Spleen (tissue), 11 donors: ENCODE results near the gene SIPA1L3. TPM values are rescaled to one million over a fixed set of nuclear protein-coding genes. Genes with fewer than 3 reads are reported as not detected.
"Not testable (repeated sequence)": the region's sequence is repeated elsewhere in the genome, so short reads cannot be mapped to it uniquely, and the experiment has no call there.

Source experiments
- DNase-seq: peaks from one replicate; pipeline ENCODE4 v3.0.0-alpha.2; 2020
- H3K27ac ChIP-seq, 8 donors: fragments of 200-600 bp; sonication (generic) in 7 of 8; 1 replicate in 4 of 8; 2 replicates in 4 of 8; pipeline versions ENCODE4 v1.5.0 to v1.8.0; 2016 to 2021; ENCODE audit warnings: inconsistent platforms in 4 of 8, mild to moderate bottlenecking in 4 of 8, moderate library complexity in 1 of 8
- H3K27me3 ChIP-seq, 7 donors: fragments of 200-600 bp; sonication (generic) in 6 of 7; replicated peaks in 1 of 7; 1 replicate in 4 of 7; 2 replicates in 3 of 7; pipeline versions ENCODE4 v1.5.0 to v1.8.0; 2016 to 2021; ENCODE audit warnings: inconsistent platforms in 3 of 7, mild to moderate bottlenecking in 1 of 7
- H3K36me3 ChIP-seq, 6 donors: fragments of 200-600 bp; sonication (generic) in 5 of 6; 1 replicate in 4 of 6; 2 replicates in 2 of 6; pipeline versions ENCODE4 v1.5.0 to v1.8.0; 2016 to 2021; ENCODE audit warnings: inconsistent platforms in 2 of 6
- H3K4me1 ChIP-seq, 6 donors: fragments of 200-600 bp; sonication (generic) in 5 of 6; 1 replicate in 3 of 6; 2 replicates in 3 of 6; pipeline versions ENCODE4 v1.5.0 to v1.8.0; 2016 to 2021; ENCODE audit warnings: inconsistent platforms in 3 of 6
- H3K4me3 ChIP-seq, 8 donors: fragments of 200-600 bp; sonication (generic) in 7 of 8; 1 replicate in 4 of 8; 2 replicates in 4 of 8; pipeline versions ENCODE4 v1.5.0 to v1.8.0; 2016 to 2021; ENCODE audit warnings: inconsistent platforms in 4 of 8, mild to moderate bottlenecking in 4 of 8, moderate library complexity in 2 of 8
- H3K9me3 ChIP-seq, 8 donors: fragments of 200-600 bp; sonication (generic) in 7 of 8; 1 replicate in 4 of 8; 2 replicates in 4 of 8; pipeline versions ENCODE4 v1.5.0 to v1.8.0; 2016 to 2021; ENCODE audit warnings: inconsistent platforms in 4 of 8
- POLR2A ChIP-seq, 3 donors: fragments of 450-650 bp; IDR thresholded peaks; one replicate each; pipeline ENCODE4 v1.5.1; 2017; ENCODE audit warnings: antibody characterized with exemption in 3 of 3, mild to moderate bottlenecking in 1 of 3
- POLR2AphosphoS5 ChIP-seq, 3 donors: sonication (generic); formaldehyde crosslinking; IDR thresholded peaks; one replicate each; pipeline ENCODE4 v1.5.1; 2017; ENCODE audit warnings: antibody characterized with exemption in 3 of 3
- WGBS, 5 donors: extraction: QIAGEN DNeasy Blood & Tissue Kit in 3 of 5; methylation state at CpG; one replicate each; pipeline versions ENCODE4 v1.1.5 to v1.1.7; 2013 to 2018; 5-methylcytosine and 5-hydroxymethylcytosine counted together
- intact Hi-C: fragments of 100-400 bp; cut with DNase I; formaldehyde crosslinking; loops from one replicate; pipeline ENCODE4 v1.15.0; 2023; ENCODE audit warnings: low total_unique reads
- polyA plus RNA-seq, 3 donors: library from polyadenylated mRNA; stranded (reverse); fragments of 200-250 nt; gene quantifications; one replicate each; pipeline ENCODE4 v1.2.1, GENCODE V29; 2013
- total RNA-seq, 7 donors: library from RNA; depleted of rRNA in 3 of 7; stranded (reverse); fragments of >200 nt in 3 of 7; fragmentation: NEBNext Ultra II Directional in 4 of 7; extraction: Animal tissue kit (Norgen Biotek cat#: 25700) in 4 of 7; gene quantifications; one replicate each; pipeline versions ENCODE4 v1.1.0 to v1.2.1, GENCODE V29; 2016 to 2021
- TF ChIP-seq, protein P1 (sequence below), 11 experiments: fragments of 200-600 bp in 7 of 11; fragments of 450-650 bp in 4 of 11; sonication (generic) in 4 of 11; IDR thresholded peaks in 8 of 11; conservative IDR thresholded peaks in 3 of 11; 1 replicate in 7 of 11; 2 replicates in 4 of 11; pipeline versions ENCODE4 v1.4.0 to v1.8.0; 2016 to 2021; ENCODE audit warnings: antibody characterized with exemption in 11 of 11, inconsistent platforms in 4 of 11, mild to moderate bottlenecking in 1 of 11
- donor health status: healthy with polysubstance abuse.
- donor health status: DM: no; HTN: no; CAD: no; lungs with moderate emphysema.
- donor health status: DM: no; HTN: no; CAD: no.
- donor health status: Bipolar disorder and iron deficiency.
- donor health status: healthy.
- donor health status: DM: no; HTN: no; CAD: no.
- donor health status: DM: yes; HTN: yes; CAD: no.

Gene SIPA1L3
- total and polyA plus RNA-seq, 10 donors: 5.4 to 62.6 (median 40.3) TPM

- no peaks in the 10 kb centered on the region for H3K36me3 ChIP-seq
- H3K4me1 ChIP-seq: peaks cover 0 to 21% (median 15%) of the 10 kb centered on the region in 6 donors
- no peak for DNase-seq
- no peak overlapping the region for H3K27ac ChIP-seq
- intact Hi-C loops: loop anchor here (10.0 kb wide), 1 partner anchor 318 kb away; the partner anchor contains the start of genes SIPA1L3 and WDR87
- no peak overlapping the region for H3K4me3 ChIP-seq
- peaks cover 3 to 100% (median 68%) of the 10 kb centered on the region in 7 donors for H3K27me3 ChIP-seq
- TF ChIP-seq POLR2AphosphoS5 (IDR thresholded peaks at IDR 0.05): no peak
- TF ChIP-seq POLR2A (IDR thresholded peaks at IDR 0.05): no peak
- TF ChIP-seq, protein P1, sequence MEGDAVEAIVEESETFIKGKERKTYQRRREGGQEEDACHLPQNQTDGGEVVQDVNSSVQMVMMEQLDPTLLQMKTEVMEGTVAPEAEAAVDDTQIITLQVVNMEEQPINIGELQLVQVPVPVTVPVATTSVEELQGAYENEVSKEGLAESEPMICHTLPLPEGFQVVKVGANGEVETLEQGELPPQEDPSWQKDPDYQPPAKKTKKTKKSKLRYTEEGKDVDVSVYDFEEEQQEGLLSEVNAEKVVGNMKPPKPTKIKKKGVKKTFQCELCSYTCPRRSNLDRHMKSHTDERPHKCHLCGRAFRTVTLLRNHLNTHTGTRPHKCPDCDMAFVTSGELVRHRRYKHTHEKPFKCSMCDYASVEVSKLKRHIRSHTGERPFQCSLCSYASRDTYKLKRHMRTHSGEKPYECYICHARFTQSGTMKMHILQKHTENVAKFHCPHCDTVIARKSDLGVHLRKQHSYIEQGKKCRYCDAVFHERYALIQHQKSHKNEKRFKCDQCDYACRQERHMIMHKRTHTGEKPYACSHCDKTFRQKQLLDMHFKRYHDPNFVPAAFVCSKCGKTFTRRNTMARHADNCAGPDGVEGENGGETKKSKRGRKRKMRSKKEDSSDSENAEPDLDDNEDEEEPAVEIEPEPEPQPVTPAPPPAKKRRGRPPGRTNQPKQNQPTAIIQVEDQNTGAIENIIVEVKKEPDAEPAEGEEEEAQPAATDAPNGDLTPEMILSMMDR (IDR thresholded peaks at IDR 0.05 in 8 of 11, conservative IDR thresholded peaks at IDR 0.05 in 3 of 11): no peak
- H3K9me3 ChIP-seq: no peaks in the 10 kb centered on the region
- 88 to 91% (median 91%) methylated on average over 3 of the region's 3 CpGs for WGBS, 5 donors
Observed at GRCh38 chr19:38223119-38223523, 316.1 kb downstream of the SIPA1L3 start.

- TF ChIP-seq POLR2A (IDR thresholded peaks at IDR 0.05) (no peak), POLR2AphosphoS5 (IDR thresholded peaks at IDR 0.05) (no peak)
- TF ChIP-seq, protein P1 (IDR thresholded peaks at IDR 0.05 in 8 of 11, conservative IDR thresholded peaks at IDR 0.05 in 3 of 11): no peak
- peak overlapping the region in 7 of 8 donors; percentile 26 to 70 (median 38) for H3K4me3 ChIP-seq
- no peak overlapping the region for H3K27ac ChIP-seq
Observed at GRCh38 chr19:38223617-38224013, 316.6 kb downstream of the SIPA1L3 start.

GRCh38 chr19:38224014-38224862 lies 317.2 kb downstream of the SIPA1L3 start, which contains the start of gene DPF1:
Gene DPF1, minus strand, starts transcription at chr19:38224222. Its CDS starts 80 bp downstream, at chr19:38224142.
- DNase-seq: no peak
- Histone ChIP-seq H3K9me3 (no peaks in the 10 kb centered on the region), H3K36me3 (no peaks in the 10 kb centered on the region), H3K4me1 (peaks cover 7 to 33% (median 26%) of the 10 kb centered on the region in 6 donors), H3K27me3 (peaks cover 11 to 100% (median 77%) of the 10 kb centered on the region in 7 donors), H3K27ac (no peak within 1 kb of the TSS), H3K4me3 (peak within 1 kb of the TSS; percentile 26 to 70 (median 36))
- no peak for TF ChIP-seq POLR2A (IDR thresholded peaks at IDR 0.05)
- TF ChIP-seq, protein P1 (IDR thresholded peaks at IDR 0.05 in 8 of 11, conservative IDR thresholded peaks at IDR 0.05 in 3 of 11): no peak
- no peak for TF ChIP-seq POLR2AphosphoS5 (IDR thresholded peaks at IDR 0.05)
- WGBS, 5 donors: 1 to 3% (median 2%) methylated on average over 33 to 61 of the region's 61 CpGs
- intact Hi-C loops: loop anchor here (10.0 kb wide), 1 partner anchor 319 kb away; the partner anchor contains the start of genes SIPA1L3 and WDR87

More at GRCh38 chr19:38223617-38224013, 316.6 kb downstream of the SIPA1L3 start:
- intact Hi-C loops: loop anchor here (10.0 kb wide), 1 partner anchor 319 kb away; the partner anchor contains the start of genes SIPA1L3 and WDR87
- H3K27me3 ChIP-seq: peaks cover 6 to 100% (median 70%) of the 10 kb centered on the region in 7 donors
- no peaks in the 10 kb centered on the region for H3K9me3 ChIP-seq
- no peaks in the 10 kb centered on the region for H3K36me3 ChIP-seq
- DNase-seq: no peak
- peaks cover under 1 to 26% (median 20%) of the 10 kb centered on the region in 6 donors for H3K4me1 ChIP-seq
- WGBS, 5 donors: 9 to 17% (median 13%) methylated on average over 11 to 13 of the region's 13 CpGs

- not testable (repeated sequence) for H3K36me3 ChIP-seq, H3K9me3 ChIP-seq, H3K27ac ChIP-seq, DNase-seq
- Histone ChIP-seq H3K4me3 (peak overlapping the region in 1 of 8 donors; percentile 70), H3K27me3 (peaks cover 11 to 100% (median 81%) of the 10 kb centered on the region in 7 donors), H3K4me1 (peaks cover 7 to 39% (median 28%) of the 10 kb centered on the region in 6 donors)
- intact Hi-C loops: loop anchor here (10.0 kb wide), 1 partner anchor 320 kb away; the partner anchor contains the start of genes SIPA1L3 and WDR87
- WGBS, 5 donors: 87 to 93% (median 89%) methylated on average over 5 to 6 of the region's 6 CpGs
Observed at GRCh38 chr19:38224863-38225218, 317.8 kb downstream of the SIPA1L3 start.
